B cell (primary cell): ENCODE results near the gene YJEFN3.

Experiments
- EZH2 ChIP-seq: IDR thresholded peaks from 2 replicates; pipeline ENCODE4 v1.6.1; 2012; ENCODE audit warnings: borderline replicate concordance, low read depth, mild to moderate bottlenecking, moderate library complexity, low read length; ENCODE audit not compliant: insufficient read depth, poor library complexity, severe bottlenecking
- TF ChIP-seq, protein P1 (sequence below): fragments of 200-600 bp; IDR thresholded peaks from one replicate; pipeline ENCODE4 v1.8.0; 2022; ENCODE audit warnings: antibody characterized with exemption, mild to moderate bottlenecking

DNA sequence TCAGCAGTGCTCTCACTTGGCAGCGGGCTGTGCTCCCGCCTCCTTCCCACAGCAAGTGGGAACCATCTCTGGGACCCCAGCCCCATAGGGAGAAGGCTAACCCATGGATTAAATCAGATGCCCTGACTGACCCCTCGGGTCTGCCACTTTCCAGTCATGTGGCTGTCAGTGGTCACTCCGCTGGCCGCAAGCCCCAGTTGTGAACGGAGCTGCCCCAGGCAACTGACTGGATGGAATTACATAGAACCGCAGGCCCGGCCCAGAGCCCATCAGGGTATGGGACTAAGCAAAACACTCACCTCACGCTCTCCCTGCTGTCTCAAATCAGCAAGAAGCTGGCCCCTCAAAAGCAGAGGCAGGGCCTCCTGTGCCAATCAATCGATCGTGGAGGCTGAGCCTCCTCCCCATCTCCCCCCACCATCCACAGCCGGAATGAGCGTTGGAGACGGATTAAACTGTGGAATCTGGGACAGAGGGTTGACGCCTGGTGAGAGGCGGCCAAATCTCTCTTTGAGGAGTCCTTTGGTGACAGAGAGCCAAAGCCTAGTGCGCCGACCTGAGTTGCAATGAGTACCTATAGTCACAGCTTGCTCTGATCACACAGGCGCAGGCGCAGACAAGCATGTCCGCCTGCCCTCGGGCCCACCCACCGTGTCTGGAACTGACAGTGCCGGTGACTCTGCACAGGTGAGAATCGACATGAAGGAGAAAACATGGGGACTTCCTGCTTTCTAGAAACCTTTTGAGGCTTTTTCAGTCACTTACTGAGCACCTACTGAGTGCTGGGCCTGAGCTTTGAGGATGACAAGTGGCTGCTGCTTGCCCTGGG, 51.0 kb downstream of the YJEFN3 start:
- TF ChIP-seq, protein P1, sequence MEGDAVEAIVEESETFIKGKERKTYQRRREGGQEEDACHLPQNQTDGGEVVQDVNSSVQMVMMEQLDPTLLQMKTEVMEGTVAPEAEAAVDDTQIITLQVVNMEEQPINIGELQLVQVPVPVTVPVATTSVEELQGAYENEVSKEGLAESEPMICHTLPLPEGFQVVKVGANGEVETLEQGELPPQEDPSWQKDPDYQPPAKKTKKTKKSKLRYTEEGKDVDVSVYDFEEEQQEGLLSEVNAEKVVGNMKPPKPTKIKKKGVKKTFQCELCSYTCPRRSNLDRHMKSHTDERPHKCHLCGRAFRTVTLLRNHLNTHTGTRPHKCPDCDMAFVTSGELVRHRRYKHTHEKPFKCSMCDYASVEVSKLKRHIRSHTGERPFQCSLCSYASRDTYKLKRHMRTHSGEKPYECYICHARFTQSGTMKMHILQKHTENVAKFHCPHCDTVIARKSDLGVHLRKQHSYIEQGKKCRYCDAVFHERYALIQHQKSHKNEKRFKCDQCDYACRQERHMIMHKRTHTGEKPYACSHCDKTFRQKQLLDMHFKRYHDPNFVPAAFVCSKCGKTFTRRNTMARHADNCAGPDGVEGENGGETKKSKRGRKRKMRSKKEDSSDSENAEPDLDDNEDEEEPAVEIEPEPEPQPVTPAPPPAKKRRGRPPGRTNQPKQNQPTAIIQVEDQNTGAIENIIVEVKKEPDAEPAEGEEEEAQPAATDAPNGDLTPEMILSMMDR: no peak
- TF ChIP-seq EZH2: no peak
